HS-5 (cell line): ENCODE measurements around the gene ATP2A2.
"Not testable (repeated sequence)": the region's sequence is repeated elsewhere in the genome, so short reads cannot be mapped to it uniquely, and the experiment has no call there.

Experiments
- DNase-seq: peaks from one replicate; pipeline ENCODE4 v3.0.0-alpha.2; 2012; ENCODE audit warnings: low read depth

Gene ATP2A2

DNA sequence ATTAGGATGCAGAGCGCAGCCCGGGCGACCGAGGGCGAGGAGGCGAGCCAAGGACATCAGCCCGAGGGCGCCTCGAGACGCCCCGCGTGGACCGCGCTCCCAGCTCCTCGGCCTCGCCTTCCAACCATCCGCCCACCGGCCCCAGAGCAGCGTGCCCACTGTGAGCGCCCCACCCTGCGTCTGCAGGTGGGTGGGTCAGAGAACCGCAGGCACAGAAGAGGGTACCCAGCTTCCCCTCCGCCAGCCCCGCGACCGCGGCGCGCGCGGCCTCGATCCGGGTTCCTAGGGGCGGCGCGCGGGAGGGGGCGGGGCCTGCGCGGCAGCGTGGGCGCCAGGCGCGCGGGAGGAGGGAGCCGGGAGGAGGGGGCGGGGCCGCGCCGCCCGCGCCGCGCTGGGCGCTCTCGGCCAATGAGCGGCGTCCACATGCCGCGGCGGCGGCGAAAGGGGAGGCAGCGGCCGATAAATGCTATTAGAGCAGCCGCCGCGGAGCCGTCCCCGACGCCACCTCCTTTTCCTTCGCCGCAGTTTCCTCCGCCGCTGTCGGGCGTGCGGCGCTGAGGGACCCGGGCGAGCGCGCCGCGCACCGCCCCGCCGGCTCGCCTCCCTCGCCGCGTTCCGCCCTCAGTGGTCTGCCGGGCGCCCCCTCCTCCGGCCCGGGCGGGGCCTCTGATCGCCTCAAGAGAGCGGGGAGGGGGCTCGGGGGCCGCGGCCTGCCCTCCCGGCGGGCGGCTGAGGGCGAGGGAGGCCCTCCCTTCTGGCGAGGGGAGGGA lies at the start of gene ATP2A2:
Gene ATP2A2, plus strand, starts transcription at position 469 of the 770 bp plus-strand sequence. CDS start 543 bp downstream, outside the sequence.
- DNase-seq: no peak

DNA sequence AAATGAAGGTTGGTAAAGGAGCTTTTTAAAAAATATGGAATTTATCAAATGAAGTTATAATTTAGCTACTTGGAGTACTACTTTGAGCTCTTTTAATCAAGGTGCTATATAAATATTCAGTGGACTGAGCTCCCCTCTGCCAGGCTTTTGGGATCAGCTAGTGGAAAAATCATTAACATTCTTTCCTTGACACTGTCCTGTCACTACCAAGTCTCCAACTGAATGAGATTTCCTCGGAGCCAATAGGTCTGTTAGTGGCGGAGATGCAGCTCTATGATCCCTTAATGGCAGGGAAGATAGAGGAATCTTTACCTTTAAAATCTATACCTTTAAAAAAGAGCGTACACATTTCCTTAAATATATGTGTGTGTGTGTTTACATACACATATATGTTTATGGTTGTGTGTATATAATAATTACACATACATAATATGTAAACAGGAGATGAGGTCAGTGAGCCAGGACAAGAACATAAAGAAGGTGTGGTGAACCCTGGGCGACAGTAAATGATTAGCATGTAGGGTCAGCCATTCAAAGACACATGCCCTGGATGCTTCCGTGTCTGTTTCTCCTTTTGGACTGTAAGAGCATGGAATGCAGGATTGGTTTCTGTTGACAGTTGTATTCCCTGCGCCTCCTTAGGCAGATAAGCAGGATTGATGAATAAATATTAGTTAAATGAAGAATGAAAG lies 47.7 kb upstream of the ATP2A2 start:
- no peak for DNase-seq

DNA sequence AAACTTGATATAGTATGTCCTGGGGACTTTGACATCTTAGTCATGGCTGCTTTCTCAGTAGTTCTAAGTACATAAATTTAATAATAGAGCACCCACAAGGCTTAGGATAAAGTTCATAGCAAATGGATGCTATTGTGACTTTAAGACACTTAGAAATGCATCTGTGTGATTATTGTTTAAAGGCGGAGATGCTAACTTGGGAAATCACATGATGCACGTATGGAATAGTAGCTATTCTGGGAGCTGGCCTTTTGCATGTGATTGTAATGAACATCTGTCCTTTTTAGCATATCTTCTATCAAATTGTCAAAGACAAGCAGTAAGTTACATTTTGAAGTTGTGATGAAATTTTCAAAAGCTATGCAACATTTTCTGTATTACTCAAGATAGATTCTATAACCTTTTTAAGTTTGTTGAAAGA lies 46.7 kb upstream of the ATP2A2 start:
- DNase-seq: no peak

DNA sequence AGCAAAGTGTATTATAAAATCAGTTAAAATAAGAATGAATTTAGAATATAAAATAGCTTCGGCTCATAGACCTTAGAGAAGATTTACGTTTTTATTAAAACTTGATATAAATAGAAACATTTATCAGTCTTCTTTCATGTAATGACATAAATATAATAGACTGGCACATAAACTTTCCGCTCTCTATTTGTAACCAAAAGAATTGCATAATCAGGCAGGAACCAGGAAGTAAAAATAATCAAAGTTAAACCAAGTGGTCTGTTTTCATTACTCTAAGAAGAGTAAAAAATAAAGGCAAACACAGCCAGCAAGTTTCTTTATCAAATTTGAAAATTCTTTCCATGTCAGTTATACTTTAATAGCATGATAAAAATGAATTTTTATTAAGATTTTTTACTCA lies 46.3 kb upstream of the ATP2A2 start:
- DNase-seq: no peak

DNA sequence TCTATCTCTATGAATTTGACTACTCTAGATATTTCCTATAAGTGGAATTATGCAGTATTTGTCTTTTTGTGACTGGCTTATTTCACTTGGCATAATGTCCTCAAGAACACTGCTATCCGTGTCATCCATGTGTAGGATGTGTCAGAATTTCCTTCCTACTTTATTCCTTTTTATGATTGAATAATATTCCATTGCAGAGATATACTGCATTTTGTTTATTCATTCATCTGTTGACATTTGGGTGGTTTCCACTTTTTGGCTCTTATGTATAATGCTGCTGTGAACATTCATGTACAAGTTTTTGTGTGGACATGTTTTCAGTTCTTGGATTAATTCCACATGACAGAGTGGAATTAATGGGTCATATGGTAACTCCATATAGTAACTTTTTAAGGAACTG lies 45.7 kb upstream of the ATP2A2 start:
- no peak for DNase-seq

DNA sequence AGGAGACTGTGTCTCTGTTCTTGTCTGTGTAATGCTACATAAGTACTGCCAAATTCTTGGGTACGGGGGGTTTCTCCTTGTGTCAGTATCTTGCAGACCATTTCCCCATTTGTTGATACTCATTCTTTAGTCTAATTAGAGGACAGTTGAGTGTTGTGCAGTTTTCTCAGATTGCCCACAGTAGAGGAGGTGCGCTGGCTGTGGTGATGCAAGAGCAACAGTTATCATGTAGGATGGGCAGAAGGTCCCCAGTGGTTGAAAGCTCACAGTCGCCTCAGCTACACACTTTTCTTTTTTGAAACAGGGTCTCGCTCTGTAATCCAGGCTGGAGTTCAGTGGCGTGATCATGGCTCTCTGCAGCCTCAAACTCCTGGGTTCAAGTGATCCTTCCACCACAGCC lies 37.8 kb upstream of the ATP2A2 start:
- no peak for DNase-seq

DNA sequence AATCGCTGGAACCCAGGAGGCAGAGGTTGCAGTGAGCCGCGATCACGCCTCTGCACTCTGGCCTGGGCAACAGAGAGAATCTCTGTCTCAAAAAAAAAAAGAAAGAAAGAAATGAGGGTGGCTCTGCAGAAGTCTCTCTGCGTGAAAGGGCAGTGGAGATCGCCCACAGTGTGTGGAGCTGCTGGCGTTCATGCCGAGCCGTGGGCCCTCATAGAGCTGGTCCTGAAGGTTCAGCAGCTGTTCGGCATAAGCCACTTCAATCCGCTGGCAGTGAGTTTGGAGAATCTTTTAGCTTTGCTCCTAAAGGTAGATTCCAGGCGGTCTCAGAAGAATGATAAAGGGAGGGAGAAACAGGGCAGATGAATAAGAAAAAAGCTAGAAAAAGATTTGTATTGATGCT lies 36.7 kb upstream of the ATP2A2 start:
- no peak for DNase-seq

DNA sequence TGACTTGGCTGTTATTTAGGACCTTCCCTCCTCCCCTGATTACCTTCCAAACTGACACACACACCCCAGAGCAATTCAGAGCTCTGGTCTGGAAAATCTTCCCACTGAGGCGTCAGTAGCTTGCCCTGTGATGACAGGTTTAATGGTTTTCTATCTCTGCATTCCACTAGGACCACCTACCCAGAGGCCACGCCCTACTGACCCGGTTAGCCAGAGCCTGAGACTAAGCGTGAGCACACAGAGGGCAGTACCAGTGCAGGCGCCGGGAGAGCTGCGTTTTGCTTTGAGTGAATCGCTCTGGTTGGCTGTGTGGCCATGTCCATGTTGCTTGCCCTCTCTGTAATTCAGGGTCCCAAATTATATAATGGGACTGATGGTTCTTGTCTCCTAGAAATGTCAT lies 36.2 kb upstream of the ATP2A2 start:
- no peak for DNase-seq

DNA sequence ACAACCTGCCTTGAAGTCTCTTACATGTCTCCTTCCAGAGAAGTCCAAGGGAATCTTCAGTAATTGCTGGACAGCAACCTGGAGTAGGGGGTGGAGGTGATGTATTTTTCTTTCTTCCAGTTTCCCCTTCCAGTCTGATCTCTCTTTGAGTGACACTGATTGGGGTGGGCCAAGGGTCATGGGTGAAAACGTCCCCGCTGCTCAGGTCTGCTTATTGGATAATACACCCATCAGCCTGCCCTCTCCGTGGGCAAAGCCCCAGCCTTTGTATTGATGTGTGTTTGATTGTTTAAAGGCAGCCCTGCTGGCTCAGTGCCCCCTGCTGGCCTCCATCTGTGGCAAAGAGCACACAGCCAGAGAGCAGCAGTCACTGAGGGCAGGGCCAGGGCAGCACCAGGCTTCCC lies 35.7 kb upstream of the ATP2A2 start:
- DNase-seq: no peak

DNA sequence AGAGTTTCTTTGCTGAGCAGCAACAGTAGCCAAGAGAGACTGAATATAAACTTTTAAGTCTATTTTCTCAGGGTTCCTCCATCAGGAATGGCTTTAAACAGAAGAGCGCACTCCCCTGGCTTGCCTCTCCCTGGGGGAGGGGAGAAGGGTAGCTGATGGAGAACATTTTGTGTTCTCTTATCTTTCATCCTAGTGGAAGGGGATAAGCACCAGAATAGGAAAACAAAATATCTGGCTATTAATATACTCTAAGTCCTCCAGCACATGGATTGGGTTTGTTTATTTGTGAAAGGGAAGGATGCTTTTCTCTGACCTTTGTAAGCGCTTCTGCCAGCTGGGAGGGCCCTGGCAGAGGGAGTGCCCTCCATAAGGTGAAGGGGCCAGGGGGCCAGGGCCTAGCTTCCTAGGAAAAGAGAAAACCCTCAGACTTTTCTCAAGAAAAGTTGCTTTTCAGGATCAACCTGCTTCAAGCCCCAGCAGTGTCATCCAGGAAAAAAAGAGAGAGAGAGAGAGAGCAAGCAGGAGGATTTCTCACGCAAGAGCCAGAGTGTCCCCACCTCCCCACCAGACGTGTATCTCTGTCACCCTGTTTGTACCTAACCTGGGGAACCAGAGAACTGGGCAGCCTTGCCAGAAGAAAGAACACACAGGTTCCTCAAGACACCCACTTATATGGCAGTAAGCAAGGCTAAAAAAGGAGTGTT lies 34.3 kb upstream of the ATP2A2 start:
- no peak for DNase-seq

DNA sequence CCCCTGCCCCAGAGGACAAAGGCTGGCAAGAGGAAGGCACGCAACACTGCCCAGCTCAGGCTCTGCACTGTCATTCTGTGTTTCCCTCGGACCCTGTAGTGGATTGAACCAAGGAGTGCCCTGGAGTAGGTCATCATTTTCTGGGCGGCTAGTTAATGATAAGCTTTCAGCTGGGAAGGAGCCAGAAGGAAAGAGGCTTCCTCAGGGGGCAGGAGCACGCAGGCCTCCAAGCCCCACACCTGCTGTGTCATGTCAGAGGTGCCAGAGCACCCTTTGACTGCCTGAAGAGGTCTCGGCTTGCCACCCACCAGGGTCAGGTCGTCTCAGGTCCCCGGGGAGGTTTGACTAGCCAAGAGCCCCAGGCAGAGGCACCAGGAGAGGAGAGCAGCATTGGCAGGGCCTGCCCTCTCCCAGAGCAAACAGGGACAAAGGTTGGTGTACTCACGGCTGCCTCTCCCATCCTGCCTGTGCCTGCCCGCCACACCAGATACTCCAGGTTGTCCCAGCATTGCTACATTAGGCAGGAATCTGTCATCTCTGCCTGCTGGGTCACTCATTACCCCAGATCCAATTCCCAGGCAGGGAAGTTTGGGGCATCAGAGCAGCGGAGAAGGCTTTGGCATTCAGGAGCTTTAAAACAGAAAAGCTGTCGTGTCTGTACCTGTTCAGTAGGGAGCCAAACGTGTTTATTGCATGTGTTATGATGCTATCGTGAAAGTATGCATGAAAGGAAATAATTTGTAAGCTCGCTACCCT lies 33.5 kb upstream of the ATP2A2 start:
- no peak for DNase-seq

DNA sequence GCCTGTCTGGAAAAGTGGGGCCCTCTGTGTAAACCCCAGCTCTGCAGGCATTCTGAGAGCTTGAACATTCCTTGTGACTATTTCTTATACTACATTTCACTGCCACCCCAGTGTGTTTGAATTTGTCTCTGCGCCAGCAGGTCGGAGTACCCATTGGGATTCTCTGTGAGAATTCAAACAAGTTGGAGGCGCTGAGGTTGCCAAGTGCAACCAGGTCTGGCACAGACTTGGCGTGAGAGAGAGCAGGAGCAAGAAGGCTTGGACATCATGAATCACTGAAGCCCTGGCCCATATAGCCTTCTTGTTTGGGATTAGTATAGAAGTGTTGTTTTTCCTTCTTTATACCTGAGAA lies 33.0 kb upstream of the ATP2A2 start:
- no peak for DNase-seq

DNA sequence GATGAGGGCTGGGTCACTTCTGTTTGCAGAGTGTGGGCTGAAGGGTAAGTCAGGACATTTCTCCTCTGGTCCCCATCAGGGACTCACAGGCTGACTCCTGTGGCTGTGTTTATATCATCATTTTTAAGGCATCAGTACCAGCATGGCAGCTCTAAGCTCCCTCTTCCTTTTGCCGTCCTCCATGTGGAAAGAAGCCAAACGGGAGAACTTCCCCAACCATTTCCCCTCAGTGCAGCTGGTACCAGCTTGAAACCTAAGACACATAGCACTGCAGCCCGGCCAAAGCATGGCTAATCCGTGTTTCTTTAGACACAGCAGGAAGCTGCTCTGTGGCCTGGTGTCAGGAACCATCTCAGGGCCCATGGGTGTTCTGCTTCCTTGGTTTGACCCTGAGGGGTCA lies 31.9 kb upstream of the ATP2A2 start:
- DNase-seq: no peak

DNA sequence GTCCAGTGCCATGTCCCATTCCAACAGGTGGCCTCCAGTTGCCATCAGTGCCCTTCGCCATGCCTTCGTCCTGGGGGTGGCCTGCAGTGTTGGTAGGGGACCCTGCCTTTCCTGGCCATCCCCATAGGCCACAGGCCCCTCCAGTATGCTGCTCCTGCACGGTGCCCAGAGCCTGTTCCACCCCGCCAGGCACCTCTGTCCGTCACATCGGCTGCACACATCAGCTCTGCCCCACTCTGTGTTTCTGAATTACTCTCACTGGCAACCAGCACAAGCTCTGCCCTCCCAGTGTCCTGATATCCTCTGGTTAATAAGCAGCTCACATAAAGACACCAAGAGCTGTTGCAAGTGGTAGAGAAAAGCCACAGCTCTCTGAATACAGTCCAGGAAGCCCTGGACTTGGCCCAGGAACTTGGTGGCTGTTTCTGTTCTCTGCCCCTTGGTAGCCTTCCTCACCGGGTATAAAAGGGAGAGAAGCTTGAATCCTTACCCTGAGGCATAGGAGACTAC lies 31.3 kb upstream of the ATP2A2 start:
- DNase-seq: no peak

DNA sequence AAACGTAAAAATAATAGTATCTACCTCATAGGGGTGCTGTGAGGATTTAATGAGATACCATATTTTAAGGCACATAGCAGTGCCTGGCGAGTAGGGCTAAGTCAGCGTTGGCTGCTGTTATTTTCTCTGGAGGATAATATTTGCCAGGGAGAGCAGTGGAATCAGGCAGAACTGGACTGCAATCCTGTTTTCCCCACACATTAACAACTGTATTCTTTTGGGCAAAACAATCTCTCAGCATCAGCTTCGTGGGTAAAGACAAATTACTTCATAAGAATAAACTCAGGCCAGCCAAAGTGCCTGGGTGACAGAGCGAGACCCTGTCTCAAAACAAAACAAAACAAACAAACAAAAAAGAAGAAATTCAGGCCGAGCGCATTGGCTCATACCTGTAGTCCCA lies 29.7 kb upstream of the ATP2A2 start:
- no peak for DNase-seq

DNA sequence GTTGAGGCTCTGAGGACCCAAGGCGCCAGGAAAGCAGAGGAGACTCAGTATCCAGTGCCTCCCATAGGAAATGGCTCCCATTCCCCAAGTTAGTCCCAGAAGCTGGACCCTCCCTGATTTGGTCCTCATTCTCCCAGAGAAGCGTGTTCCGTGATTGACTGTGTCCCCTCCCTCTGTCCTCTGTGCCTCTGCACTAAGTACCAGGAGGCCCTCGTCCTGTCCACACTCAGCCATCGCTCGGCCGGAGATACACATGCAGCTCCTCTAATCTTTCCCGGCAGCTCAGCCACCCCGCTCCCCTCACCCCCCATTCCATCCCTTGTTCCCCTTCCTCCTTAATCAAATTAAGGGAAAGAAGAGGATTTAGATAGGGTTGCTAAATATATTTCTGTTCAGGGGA lies 28.3 kb upstream of the ATP2A2 start:
- DNase-seq: no peak

DNA sequence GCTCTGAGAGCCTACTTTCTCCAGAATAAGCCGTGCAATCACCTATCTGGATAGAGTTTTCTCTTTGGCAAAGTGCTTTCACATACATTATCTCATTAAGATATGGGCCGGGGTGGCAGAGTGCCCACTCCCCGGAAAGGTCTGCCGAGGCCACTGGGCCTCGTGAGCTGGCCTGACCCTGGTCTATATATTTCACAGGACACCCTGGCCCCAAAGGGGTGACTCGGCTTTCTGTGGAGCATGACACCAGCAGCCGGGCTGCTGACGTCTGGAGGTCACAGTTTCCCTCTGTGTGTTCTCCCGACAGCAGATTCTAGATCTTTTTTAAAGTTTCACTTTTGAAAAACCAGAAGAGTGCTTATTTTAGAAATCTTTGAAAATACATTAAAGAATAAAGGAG lies 27.9 kb upstream of the ATP2A2 start:
- no peak for DNase-seq

DNA sequence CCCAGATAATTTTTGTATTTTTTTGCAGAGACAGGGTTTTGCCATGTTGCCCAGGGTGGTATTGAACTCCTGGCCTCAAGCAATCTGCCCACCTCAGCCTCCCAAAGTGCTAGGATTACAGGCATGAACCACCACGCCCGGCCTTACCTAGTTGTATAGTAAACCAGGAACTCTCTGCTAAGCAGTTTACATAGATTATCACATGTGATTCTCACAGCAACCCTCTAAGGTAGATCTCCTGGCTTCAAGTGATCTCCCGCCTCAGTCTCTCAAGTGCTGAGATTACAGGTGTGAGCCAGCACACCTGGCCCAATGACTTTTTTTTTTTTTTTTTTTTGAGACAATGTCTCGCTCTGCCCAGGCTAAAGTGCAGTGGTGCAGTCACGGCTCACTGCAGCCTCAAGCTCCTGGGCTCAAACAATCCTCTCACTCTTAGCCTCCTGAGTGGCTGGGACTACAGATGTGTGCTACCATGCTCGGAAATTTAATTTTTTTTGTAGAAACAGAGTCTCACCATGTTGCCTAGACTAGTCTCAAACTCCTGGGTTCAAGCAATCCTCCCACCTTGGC lies 26.0 kb upstream of the ATP2A2 start:
- no peak for DNase-seq

DNA sequence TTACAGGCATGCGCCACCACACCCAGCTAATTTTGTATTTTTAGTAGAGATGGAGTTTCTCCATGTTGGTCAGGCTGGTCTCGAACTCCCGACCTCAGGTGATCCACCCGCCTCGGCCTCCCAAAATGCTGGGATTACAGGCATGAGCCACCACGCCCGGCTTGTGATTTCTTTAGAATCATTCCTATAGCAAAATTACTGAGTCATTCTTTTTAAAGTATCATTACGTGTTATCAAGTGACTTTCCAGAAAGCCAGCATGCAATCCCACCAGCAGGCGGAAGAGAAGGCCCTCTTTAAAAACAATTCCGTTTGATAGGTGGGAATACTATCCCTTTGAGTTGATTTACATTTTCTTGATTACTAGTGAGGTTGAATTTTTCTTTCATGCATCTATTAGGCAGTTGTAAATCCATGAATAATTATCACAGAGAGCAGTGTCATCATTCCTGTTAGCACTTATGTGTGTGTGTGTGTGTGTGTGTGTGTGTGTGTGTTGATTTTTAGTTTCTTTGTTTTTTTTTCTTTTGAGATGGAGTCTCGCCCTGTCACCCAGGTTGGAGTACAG lies 25.1 kb upstream of the ATP2A2 start:
- DNase-seq: not testable (repeated sequence)

DNA sequence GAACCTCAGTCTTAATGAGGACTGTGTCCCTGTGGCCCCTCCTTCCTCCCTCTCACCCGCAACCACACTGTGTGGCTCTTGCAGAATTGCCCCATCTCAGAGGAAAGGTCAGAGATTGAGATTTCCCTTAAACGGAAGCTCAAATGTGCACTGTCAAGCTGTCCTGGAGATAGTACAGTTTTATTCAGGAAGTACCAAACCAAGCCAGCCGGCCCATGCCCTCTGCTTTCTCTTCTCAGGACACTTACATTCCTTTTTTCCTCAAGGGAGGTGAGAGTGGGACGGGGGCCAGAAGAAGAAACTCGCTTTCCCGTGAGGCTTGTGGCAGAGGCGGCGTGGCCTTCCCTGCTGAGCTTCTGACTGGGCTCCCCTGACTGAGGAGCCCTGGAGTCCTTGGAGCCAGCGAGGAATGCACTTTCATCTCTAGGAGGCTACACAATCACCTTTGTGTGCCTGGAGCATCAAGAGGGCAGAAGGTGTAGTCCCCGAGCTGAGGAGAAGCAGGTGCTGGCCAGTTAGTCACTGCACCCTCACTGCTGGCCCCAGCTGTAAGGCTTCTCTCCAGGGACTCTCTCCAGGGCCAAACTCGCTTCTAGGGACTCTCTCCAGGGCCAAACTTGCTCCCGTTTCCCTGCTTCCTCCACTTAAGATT lies 24.1 kb upstream of the ATP2A2 start:
- no peak for DNase-seq

DNA sequence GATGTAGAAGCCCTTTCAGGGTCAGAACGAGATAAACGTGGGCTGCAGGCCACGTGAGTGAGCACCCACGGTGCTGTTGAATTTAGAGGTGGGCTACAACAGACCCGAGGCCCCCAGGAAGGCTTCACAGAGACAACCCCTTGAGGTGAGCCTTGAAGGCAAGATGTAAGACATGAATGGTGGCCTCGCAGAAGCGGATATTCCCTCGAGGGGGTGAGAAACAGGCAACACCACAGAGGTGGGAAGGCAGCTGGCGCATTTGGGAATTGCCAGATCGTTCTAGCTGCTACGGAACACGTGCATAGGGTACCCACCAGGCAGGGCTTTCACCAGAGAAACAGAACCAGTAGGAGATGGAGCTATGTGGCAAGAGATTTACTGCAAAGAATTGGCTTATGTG lies 22.6 kb upstream of the ATP2A2 start:
- DNase-seq: no peak
